GM18951 (cell line): ENCODE results near the gene PGBD5.

ENCODE experiments used
- POLR2A ChIP-seq: IDR thresholded peaks from 4 replicates; pipeline ENCODE4 v1.6.1; 2011; ENCODE audit warnings: mild to moderate bottlenecking; ENCODE audit not compliant: insufficient read length, insufficient read depth; ENCODE audit errors: extremely low read depth
- in situ Hi-C: fragments of 300-500 bp; cut with MboI; formaldehyde crosslinking; loops from one replicate; pipeline ENCODE4 v1.12.0; 2022; ENCODE audit warnings: low sequenced_read_pairs, mixed read lengths, inconsistent platforms; ENCODE audit not compliant: unreplicated experiment

PGBD5 gene

DNA sequence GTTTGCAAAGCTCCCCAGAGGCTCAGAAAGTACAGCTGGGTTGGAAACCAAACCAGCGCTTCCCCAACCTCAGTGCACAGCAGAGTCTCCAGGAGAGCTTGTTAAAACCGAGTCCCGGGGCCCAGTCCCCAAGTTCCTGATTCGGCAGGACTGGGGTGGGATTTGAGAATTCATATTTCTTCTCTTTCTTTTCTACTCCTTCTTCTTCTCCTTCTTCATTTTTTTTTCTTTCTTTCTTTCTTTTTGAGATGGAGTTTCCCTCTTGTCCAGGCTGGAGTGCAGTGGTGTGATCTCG, 136.8 kb downstream of the PGBD5 start:
- TF ChIP-seq POLR2A, result no peak
- in situ Hi-C loops, result no loop called here

DNA sequence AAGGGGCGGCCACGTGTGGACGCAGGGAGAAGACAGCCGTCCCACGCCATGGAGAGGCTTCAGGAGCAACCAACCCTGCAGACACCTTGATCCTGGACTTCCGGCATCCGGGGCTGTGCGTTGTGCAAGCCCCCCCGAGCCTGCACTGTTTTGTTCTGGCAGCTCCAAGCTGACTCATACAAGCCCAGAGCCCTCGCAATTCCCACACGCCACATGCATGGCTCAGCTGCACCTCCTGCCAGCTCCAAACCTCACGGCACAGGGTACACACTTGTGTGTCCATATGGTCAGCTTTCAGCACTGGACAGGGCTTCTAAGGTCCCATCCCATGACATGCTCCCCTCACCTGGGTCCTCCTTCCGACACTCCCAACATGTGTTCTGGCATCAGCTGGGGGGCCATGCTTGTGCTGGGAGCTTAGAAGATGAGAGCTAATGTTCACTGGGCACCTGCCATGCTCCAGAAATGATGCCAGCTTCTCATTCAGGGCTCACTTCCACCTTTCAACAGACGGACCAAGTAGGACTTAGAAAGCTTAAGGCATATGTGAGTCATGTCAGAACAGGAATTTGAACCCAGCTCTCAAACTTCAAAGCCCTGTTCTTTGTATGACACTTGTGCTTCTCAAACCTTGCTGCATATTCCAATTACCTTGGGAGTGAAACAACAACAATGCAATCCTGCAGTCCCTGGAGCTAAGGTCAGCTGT, 137.3 kb downstream of the PGBD5 start:
- in situ Hi-C loops, result no loop called here
- TF ChIP-seq POLR2A, result no peak

DNA sequence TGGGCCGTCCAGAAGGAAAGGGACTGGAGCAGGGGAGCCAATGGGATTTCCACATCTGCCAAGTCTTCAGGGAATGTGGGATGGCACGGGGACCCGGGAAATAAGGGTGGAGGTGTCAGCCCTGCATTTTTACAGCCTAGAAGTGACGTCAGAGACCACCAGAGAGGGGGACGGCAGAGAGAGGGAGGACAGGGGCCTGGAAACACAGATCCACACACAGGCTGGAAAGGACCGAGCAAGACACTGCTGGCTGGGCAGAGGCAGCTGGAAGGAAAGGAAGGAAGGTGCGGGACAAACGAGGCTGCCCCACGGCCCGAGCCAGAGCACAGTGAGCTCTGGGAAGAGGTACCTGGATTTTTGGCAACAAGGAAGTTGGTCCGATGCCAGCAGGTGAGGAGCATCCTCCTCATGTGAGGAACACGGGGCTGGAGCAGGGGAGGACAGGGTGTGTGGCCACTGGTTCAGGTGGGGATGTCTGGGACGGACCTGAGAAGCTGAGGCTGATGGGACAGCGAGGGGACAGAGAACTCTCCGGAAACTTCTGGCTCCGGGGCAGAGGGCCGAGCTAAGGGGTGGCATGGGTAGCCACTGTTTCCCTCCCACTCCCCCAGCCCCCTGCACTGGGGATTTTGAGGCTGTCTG, 138.3 kb downstream of the PGBD5 start:
- in situ Hi-C loops, result no loop called here
- TF ChIP-seq POLR2A, result no peak

DNA sequence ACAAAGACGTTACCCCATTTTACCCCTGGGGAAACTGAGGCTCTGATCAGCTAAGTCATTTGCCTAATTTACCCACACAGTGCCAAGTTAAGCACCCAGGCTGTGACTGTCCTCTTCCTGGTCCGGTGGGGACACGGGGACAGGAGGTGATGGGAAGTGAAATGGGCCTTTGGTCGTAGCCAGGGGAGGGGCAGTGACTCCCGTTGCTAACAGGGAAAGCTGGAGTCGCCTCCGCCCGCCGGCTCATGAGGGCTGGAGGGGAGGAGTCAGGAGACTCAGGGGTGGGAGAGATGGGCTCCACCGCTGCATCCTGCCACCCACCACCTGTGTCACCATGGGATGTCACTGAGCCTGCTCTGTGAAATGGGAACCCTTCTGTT, 139.3 kb downstream of the PGBD5 start:
- in situ Hi-C loops, result no loop called here
- no peak for TF ChIP-seq POLR2A

DNA sequence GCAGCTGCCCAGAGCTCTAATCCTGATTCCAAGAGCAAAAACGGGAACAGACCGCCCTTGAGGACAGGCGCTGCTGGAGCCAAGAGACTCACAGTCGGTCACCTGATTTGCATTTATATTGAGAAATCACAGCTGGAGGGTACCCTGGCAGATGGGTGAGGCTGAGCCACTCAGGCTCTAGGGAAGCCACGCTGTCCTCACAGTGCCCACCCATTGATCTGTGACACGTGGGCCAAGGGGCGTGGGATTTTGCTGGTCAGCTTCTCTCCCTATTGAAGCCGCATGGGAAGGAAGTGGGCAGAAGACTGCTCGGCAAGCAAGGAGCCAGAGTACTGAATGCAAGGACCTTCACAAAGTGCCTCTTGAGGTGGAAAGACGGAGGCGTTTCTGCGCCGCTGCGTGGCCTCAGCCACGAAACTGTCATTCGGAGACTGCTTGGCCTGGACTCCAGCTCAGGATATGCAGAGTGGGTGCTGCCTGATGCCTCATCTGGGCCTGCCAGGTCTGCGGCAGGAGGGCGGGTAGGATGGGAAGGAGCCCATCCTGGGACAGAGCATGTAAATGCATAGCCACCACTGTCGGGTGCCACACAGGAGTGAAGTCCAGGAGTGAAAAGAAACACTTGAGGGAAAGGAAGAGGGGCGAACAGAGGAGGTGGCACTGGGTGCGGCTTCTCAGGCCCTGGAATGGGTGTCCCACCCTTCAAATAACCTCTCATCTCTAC, 139.8 kb downstream of the PGBD5 start:
- in situ Hi-C loops, result no loop called here
- no peak for TF ChIP-seq POLR2A

DNA sequence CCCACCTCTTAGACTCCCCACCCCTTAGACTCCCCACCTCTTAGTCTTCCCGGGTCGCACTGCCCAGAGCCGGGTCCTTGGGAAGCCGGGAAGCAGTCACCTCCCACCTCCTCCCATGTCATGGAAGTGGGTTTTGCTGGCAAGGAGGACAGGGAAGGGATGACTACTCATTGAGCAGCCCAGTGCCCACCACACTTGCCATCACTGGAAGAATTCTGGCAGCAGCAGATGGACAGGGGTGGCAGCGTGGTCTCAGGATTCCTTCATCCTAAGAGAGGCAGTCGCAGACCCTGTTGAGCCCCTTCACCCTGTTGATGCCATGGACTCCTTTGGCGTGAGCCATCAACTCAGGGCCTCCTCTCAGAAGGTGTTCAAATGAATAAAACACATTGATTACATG, 140.8 kb downstream of the PGBD5 start:
- no peak for TF ChIP-seq POLR2A
- in situ Hi-C loops, result no loop called here

DNA sequence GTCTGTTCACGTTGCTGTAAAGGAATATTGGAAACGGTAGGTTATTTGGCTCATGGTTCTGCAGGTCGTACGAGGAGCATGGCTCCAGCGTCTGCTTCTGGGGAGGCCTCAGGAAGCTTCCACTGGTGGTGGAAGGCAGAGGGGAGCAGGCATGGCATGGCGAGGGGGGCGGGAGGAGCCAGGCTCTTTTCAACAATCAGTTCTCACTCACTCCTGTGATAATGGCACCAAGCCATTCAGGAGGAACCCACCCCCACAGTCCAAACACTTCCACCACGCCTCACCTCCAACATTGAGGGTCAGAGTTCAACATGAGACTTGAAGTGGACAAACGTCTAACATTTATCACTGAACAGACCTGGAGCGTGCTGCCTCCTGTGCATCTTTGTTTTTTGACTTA, 141.2 kb downstream of the PGBD5 start:
- TF ChIP-seq POLR2A, result no peak
- in situ Hi-C loops, result no loop called here

DNA sequence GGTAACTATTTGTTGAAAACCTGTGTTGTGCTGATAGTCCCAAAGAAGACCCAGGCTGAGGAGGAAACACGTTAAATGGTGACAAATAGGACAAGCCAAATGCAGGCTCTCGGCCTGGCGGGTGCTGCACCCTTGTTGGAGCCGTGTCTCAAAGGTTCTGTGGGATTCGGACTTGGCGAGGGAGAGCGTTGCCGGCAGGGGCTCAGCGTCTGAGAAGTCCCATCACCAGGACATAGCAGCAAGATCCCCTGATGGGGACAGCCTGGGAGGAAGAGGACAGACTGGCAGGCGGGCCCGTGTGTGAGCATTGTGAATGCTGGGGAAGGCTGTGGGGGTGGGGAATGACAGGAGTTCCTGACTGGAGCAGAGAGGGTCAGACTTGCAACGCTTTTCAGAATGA, 142.5 kb downstream of the PGBD5 start:
- no peak for TF ChIP-seq POLR2A
- in situ Hi-C loops, result no loop called here

DNA sequence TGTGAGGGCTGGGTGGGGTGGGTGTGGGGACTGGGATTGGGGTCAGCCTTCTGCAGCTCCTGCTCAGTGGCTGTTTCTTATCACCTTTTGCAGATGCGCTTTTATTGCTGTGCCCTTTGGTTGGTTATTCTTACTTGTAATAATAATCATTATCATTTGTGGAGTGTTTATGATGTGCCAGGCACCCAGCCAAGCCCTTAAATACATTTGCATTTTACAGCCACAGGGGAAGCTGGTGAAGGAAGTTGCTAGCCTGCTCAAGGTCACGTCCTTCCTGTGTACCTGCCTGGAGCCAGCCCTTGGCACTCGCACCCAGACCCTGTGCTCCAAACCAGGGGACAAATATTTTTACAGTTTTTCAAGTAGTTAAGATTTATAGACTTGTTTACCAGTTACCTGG, 144.0 kb downstream of the PGBD5 start:
- in situ Hi-C loops, result no loop called here
- no peak for TF ChIP-seq POLR2A

DNA sequence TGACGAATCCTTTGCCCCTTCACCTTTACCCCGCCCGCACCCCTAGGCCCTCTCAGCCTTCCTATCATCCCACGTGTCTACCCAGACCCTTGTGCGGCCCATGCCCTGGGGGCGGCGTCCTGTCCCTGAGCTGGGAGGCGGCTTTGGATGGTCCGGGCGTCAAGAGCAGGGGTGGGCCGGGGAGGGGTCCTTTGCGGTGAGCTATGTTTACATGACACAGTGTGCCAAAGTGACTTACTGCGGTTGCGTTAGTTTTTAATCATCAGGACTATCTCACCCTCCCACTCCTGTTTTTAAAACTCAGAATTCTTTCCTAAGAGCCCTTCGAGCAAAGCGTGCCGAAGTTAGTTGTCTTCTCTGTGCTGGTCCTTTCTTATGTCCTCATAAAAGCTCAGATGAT, 144.6 kb downstream of the PGBD5 start:
- in situ Hi-C loops, result no loop called here
- TF ChIP-seq POLR2A, result no peak

DNA sequence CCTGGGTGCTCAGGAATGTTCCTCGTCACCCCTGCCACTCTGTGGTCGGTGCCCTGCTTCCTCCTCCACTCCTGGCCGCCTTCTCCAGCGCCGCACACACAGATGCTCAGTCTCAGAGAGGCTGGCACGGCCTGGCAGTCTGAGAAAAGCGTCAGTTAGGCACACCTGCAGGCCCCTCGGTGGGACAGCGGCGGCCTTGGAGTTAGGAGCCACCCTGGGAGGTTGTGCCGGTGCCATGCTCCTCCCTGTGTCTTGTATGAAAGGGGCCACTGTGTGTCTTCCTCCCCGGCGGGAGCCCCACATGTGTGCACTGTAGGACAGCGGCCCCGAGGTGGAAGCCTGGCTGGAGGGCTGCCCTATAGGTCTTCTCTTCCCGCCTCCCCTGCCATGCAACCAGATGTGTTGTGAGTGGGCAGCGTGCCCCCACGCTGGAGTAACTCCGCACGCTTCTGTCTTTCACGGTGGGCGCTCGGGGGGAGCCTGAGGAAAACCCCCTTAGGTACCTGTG, 145.2 kb downstream of the PGBD5 start:
- TF ChIP-seq POLR2A, result no peak
- in situ Hi-C loops, result no loop called here

DNA sequence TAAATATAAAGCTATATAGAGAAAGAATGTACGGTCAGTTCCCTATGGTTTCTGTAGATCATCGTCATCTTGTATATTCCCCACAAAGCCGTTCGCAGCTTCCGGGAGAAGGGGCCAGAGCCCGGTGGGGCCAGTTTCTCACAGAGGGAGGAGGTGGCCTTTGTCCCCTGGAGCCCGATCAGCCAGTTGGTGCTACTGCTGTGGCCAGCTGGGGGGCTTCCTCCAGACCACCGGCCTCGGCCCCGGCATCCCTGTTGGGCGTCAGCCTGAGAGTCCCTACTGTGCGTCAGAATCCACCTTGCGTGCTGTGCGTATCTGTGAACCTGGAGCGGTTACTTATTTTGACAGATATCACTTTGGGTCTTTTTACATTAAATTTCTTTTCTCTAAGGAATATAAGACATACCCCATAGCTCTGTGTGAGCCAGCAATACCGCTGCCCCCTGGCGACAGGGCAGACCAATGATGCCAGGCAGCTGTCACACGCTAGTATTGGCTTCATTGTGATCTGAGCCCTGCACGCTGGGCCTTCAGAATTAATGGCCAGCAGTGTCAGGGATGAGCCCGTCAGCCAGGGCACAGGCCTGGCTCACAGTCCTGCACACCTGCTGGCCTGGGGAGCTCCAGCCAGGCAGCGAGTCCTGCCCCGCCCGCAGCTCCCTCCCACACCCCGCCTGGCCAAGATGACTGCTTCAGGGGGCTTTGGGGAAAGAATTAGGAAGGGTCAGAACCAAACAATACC, 145.9 kb downstream of the PGBD5 start:
- in situ Hi-C loops, result no loop called here
- TF ChIP-seq POLR2A, result no peak

DNA sequence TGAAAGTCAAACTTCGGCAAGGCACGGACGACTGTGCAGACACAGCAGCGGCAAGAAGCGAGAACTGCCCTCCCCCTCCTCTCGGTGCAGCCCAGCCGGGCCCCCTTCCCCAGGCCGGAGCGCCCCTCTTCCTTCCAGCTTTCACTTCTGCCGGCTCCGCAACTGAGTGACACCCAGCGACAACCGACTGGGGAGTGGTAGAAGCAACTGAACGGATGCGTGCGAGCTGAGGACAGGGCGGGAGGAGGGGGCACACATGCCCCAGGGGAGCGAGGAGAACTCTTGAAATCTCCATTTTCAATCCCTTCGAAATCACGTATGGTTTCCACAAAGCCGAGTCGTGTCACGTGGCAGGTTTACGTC, 146.6 kb downstream of the PGBD5 start:
- no peak for TF ChIP-seq POLR2A
- in situ Hi-C loops, result no loop called here
